NCI-H460 (cell line): ENCODE results near the gene PGGHG. TPM values are rescaled to one million over a fixed set of nuclear protein-coding genes. Genes with fewer than 3 reads are reported as not detected.
A peak's percentile ranks its signal among the peaks of the same experiment; 100 is the strongest.

Experiments used
- DNase-seq: peaks from one replicate; pipeline ENCODE4 v3.0.0-alpha.2; 2016; ENCODE audit warnings: low read depth; ENCODE audit errors: extremely low read depth
- total RNA-seq: library from RNA; depleted of rRNA; stranded (reverse); fragments of >200 nt; shearing (Covaris generic); gene quantifications from 2 replicates; pipeline ENCODE4 v1.2.3, GENCODE V29; 2014

Gene PGGHG
- total RNA-seq, 1 experiment from 2014 or later = 13.4 TPM

- DNase-seq = peak; percentile 88
Observed at GRCh38 chr11:268716-269145, 20.2 kb upstream of the PGGHG start.

- no peak for DNase-seq
Observed at GRCh38 chr11:269146-269890, 19.6 kb upstream of the PGGHG start.

- DNase-seq = no peak
Observed at GRCh38 chr11:270451-271318, 18.2 kb upstream of the PGGHG start.

- no peak for DNase-seq
Observed at GRCh38 chr11:271319-271715, 17.6 kb upstream of the PGGHG start.

- no peak for DNase-seq
Observed at GRCh38 chr11:272195-272930, 16.6 kb upstream of the PGGHG start.

- no peak for DNase-seq
Observed at GRCh38 chr11:272931-273198, 16.1 kb upstream of the PGGHG start.

GRCh38 chr11:276219-276618 lies 12.7 kb upstream of the PGGHG start:
- no peak for DNase-seq

GRCh38 chr11:278001-278951 lies 10.7 kb upstream of the PGGHG start, which contains the start of gene NLRP6:
Gene NLRP6 (plus strand): TSS chr11:278407. CDS start chr11:278570, 163 bp downstream.
- DNase-seq = no peak

- DNase-seq = no peak
Observed at GRCh38 chr11:279040-279965, 9.6 kb upstream of the PGGHG start.

- DNase-seq = no peak
Observed at GRCh38 chr11:279966-280705, 8.8 kb upstream of the PGGHG start.

- DNase-seq = no peak
Observed at GRCh38 chr11:280706-281485, 8.0 kb upstream of the PGGHG start.

GRCh38 chr11:281486-282161 lies 7.3 kb upstream of the PGGHG start:
- DNase-seq = no peak

- DNase-seq = no peak
Observed at GRCh38 chr11:282171-282570, 6.8 kb upstream of the PGGHG start.

- DNase-seq = no peak
Observed at GRCh38 chr11:282630-283360, 6.1 kb upstream of the PGGHG start.

- no peak for DNase-seq
Observed at GRCh38 chr11:283405-284104, 5.4 kb upstream of the PGGHG start.
